Measurements from ENCODE around the gene CFAP100.

The CFAP100 gene

DNA sequence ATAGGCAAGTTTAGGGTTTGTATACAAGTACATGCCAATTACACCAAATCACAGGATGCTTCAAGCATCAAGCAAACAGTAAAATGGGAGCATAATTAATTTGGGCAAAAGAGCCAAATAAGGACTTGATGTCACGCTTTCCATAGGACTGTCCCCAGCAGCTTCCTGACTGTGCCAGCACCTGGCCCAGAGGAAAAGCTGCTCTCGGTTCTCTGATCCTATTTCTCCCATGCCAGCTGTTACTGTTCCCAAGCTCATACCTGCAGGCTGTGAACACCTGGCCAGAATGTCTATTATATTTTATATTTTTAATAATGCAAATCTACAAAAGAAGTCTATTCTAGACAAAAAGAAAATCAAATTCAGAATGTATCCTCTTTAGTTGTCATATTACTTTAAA lies 68.8 kb downstream of the CFAP100 start:
- DNase-seq (ENCODE audit: low spot score): no peak
- POLR2A ChIA-PET (ENCODE audit: low non-redundant PET): no interaction called here
- CTCF ChIA-PET: no interaction called here
- TF ChIP-seq, protein P1, sequence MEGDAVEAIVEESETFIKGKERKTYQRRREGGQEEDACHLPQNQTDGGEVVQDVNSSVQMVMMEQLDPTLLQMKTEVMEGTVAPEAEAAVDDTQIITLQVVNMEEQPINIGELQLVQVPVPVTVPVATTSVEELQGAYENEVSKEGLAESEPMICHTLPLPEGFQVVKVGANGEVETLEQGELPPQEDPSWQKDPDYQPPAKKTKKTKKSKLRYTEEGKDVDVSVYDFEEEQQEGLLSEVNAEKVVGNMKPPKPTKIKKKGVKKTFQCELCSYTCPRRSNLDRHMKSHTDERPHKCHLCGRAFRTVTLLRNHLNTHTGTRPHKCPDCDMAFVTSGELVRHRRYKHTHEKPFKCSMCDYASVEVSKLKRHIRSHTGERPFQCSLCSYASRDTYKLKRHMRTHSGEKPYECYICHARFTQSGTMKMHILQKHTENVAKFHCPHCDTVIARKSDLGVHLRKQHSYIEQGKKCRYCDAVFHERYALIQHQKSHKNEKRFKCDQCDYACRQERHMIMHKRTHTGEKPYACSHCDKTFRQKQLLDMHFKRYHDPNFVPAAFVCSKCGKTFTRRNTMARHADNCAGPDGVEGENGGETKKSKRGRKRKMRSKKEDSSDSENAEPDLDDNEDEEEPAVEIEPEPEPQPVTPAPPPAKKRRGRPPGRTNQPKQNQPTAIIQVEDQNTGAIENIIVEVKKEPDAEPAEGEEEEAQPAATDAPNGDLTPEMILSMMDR (conservative IDR thresholded peaks at IDR 0.05; ENCODE audit: low read depth): no peak
- no peak overlapping the region for H3K27ac ChIP-seq

DNA sequence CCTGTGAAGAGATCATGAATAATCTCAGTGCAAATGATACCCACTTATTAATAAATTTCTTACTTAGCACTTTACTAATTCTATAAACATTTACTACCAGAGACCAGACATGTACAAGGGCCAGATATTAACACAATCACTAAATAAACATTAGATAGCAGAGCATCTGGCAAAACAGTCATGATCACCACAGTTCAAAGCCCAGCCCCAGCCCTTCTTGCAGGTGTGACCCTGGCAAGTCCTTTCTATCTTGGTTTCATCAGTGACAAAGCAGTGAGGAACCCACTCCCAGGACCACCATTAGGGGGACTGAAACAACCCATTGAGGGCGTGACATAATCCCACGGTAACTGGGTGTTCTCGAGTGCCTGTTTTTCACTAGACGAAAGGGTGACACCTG lies 69.4 kb downstream of the CFAP100 start:
- POLR2A ChIA-PET (ENCODE audit: low non-redundant PET): no interaction called here

DNA sequence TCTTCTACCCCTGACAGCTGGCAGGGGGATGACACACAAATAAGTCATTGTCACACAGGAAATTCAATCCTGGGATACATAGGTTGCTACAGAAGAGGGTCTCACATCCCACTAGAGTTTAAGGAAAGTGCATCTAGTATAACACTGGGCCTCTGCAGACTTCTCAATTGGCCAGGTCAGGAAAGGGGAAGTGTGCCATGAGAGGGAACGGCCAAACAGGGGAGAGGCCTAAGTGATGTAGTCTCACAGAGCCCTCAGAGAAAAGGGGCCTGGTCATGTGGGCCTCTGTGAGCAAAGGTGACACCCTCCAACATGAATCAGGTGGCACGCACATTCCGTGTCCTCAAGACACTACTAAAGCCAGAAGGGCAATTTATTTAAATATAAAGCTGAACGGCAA lies 69.8 kb downstream of the CFAP100 start:
- 0 out of 2 replicates have a peak overlapping the region, but pooled peaks have one; percentile 14 for H3K27ac ChIP-seq
- TF ChIP-seq, protein P1 (conservative IDR thresholded peaks at IDR 0.05; ENCODE audit: low read depth): no peak
- POLR2A ChIA-PET (ENCODE audit: low non-redundant PET): no interaction called here
- no peak for DNase-seq (ENCODE audit: low spot score)
- CTCF ChIA-PET: no interaction called here

More for the DNA sequence above, 69.4 kb downstream of the CFAP100 start:
- CTCF ChIA-PET: no interaction called here
- H3K27ac ChIP-seq: no peak overlapping the region
- no peak for DNase-seq (ENCODE audit: low spot score)
- TF ChIP-seq, protein P1 (conservative IDR thresholded peaks at IDR 0.05; ENCODE audit: low read depth): no peak

DNA sequence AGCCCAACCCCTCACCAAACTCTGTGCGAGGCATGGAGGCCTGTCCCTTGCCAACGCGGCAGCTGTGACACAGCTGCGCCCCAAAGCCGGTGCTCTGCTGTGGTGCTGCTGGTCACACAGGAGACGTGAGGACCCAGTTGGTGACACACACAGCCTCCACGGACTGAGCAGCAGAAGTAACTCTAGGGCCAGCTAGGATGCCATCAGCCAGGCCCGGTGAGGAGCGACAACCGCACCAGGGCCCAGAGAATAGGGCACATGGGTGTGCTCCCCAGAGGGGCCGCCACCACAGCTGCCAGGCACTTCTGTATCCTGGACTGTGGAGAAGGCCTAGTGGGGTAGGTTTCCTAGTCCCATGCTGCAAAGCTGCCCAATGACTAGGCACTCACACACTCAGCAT lies 70.3 kb downstream of the CFAP100 start:
- ChIA-PET POLR2A (ENCODE audit: low non-redundant PET) (no interaction called here), CTCF (no interaction called here)
- TF ChIP-seq, protein P1 (conservative IDR thresholded peaks at IDR 0.05; ENCODE audit: low read depth): no peak
- H3K27ac ChIP-seq: peak overlapping the region; percentile 14; the same call in 1 of the 2 replicates
- DNase-seq (ENCODE audit: low spot score): no peak

DNA sequence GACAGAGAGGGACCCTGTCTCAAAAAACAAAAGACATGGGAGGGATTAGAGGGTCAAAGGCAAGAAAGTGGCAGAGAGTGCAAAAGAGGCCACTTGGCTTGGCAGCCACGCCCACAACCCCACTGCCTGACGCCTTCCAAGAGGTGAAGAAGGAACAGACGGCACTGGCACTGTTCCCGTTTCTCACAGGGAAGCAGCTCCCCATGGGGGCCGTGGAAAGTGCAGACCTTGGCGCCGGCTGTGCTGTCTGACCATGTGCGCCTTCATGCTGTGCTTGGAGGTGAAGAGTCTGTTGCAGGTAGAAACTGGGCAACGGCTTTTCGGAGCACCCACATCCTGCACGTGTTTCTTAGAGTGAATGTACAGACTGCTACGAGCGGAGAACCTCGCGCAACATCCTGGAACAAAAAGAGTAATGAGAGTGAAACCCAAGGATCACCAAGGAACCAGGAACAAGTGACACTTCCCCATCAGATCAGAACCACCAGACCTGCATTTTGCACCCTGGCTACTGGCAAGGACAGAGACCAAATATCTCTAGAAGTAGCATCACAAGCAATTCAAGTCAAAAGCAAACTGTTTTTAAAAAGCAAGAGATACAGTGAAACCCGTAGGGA lies 71.3 kb downstream of the CFAP100 start:
- CTCF ChIA-PET: no interaction called here
- peak overlapping the region; percentile 14; the same call in 1 of the 2 replicates for H3K27ac ChIP-seq
- no peak for DNase-seq (ENCODE audit: low spot score)
- POLR2A ChIA-PET (ENCODE audit: low non-redundant PET): no interaction called here
- TF ChIP-seq, protein P1 (conservative IDR thresholded peaks at IDR 0.05; ENCODE audit: low read depth): no peak

DNA sequence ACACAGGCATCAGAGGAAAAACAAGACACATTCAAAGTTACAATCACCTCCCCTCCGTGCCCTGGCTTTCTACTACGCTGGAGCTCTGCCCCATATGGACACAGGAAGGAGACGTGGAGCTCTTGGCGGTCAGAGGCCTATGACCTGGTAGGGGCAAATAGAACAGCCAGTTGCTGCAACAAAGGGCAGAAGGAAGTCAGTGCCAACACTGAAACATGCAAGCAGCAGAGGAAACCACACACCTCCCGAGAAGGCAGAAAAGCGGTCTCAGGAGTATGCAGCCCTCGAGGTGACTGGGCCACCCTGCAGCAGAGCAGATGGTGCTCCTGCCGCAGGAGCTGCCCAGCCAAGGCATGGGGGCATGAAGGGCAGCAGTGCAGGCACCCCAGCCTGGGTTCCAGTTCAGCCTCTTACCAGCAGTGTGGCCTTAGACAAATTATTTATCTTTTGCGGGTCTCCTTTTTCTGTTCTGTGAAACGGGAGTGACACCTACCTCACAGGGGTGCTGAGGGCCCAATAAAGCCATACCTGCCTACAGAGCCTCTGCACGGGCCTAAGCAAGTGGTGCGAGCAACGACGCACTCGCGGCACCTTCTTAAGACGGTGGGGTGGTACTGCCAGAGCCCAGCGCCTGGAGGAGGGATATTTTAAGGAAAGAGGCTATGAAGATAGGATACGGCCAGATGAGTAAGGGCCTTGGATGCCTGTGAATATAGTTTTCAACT lies 72.3 kb downstream of the CFAP100 start:
- ChIA-PET CTCF (interaction anchor here (0.7 kb wide), 1 partner anchor 213 kb away, joined by 3 read pairs; no protein-coding TSS in a partner anchor), POLR2A (ENCODE audit: low non-redundant PET) (no interaction called here)
- TF ChIP-seq, protein P1 (conservative IDR thresholded peaks at IDR 0.05; ENCODE audit: low read depth): no peak
- no peak for DNase-seq (ENCODE audit: low spot score)
- peak overlapping the region; percentile 25; the same call in 1 of the 2 replicates for H3K27ac ChIP-seq

Data from RWPE1 (cell line).